DOHH2 (cell line): ENCODE results near the gene C3.
A peak's percentile ranks its signal among the peaks of the same experiment; 100 is the strongest.

Source experiments
- H3F3A ChIP-seq: fragments of 200-600 bp; sonication (generic), shearing (Covaris generic); 2 replicates; pipeline ENCODE4 v1.6.0; 2016; ENCODE audit warnings: antibody characterized with exemption, mild to moderate bottlenecking; ENCODE audit not compliant: control insufficient read depth, insufficient read depth
- H3K27ac ChIP-seq: fragments of 200-600 bp; sonication (generic); 2 replicates; pipeline ENCODE4 v1.5.1; 2014; ENCODE audit warnings: low read depth, mild to moderate bottlenecking, low read length, moderate library complexity
- H3K27me3 ChIP-seq: fragments of 200-600 bp; sonication (generic); 2 replicates; pipeline ENCODE4 v1.6.1; 2014; ENCODE audit warnings: mild to moderate bottlenecking, low read length, mixed read lengths; ENCODE audit not compliant: control insufficient read depth
- H3K36me3 ChIP-seq: fragments of 200-600 bp; sonication (generic); 2 replicates; pipeline ENCODE4 v1.6.1; 2014; ENCODE audit warnings: mild to moderate bottlenecking, low read length, moderate library complexity, mixed read lengths; ENCODE audit not compliant: control insufficient read depth
- H3K4me1 ChIP-seq: fragments of 200-600 bp; sonication (generic); 2 replicates; pipeline ENCODE4 v1.6.1; 2014; ENCODE audit warnings: mild to moderate bottlenecking, low read length, mixed read lengths; ENCODE audit not compliant: control insufficient read depth
- H3K4me2 ChIP-seq: fragments of 200-600 bp; sonication (generic); 2 replicates; pipeline ENCODE4 v1.6.0; 2014; ENCODE audit warnings: mild to moderate bottlenecking, low read length, moderate library complexity
- H3K4me3 ChIP-seq: fragments of 200-600 bp; sonication (generic); 2 replicates; pipeline ENCODE4 v1.5.1; 2014; ENCODE audit warnings: mild to moderate bottlenecking, low read length, mixed read lengths
- H3K79me2 ChIP-seq: fragments of 200-600 bp; sonication (generic); 2 replicates; pipeline ENCODE4 v1.6.1; 2014; ENCODE audit warnings: mild to moderate bottlenecking, low read length, mixed read lengths; ENCODE audit not compliant: control insufficient read depth
- H3K9me2 ChIP-seq: fragments of 200-600 bp; sonication (generic); replicated peaks from 2 replicates; pipeline ENCODE4 v1.6.1; 2014; ENCODE audit warnings: mild to moderate bottlenecking, low read length, mixed read lengths; ENCODE audit not compliant: control insufficient read depth
- H3K9me3 ChIP-seq: fragments of 200-600 bp; sonication (generic); 2 replicates; pipeline ENCODE4 v1.6.1; 2014; ENCODE audit warnings: antibody characterized with exemption, low read length, mixed read lengths; ENCODE audit not compliant: control insufficient read depth, insufficient read depth
- H4K20me1 ChIP-seq: fragments of 200-600 bp; sonication (generic); 2 replicates; pipeline ENCODE4 v1.6.0; 2014; ENCODE audit warnings: low read depth, mild to moderate bottlenecking, antibody characterized with exemption, low read length, moderate library complexity; ENCODE audit not compliant: control insufficient read depth, insufficient read depth
- CTCF ChIP-seq: fragments of 200-600 bp; sonication (generic); IDR thresholded peaks from one replicate; pipeline ENCODE4 v1.5.1; 2014; ENCODE audit warnings: antibody characterized with exemption, mild to moderate bottlenecking, low read depth, low read length; ENCODE audit not compliant: poor library complexity, severe bottlenecking
- EZH2phosphoT487 ChIP-seq: fragments of 200-600 bp; sonication (generic); IDR thresholded peaks from 2 replicates; pipeline ENCODE4 v1.6.1; 2017; ENCODE audit warnings: borderline replicate concordance, mild to moderate bottlenecking, antibody characterized with exemption, low read length, moderate library complexity, mixed read lengths

C3 gene

GRCh38 chr19:6743066-6743465 lies 22.6 kb upstream of the C3 start:
- Histone ChIP-seq H3K9me2 (no peaks in the 10 kb centered on the region), H3K27ac (no peak overlapping the region), H4K20me1 (0 out of 2 replicates have a peak, but pooled peaks cover 3% of the 10 kb centered on the region), H3K9me3 (no peaks in the 10 kb centered on the region), H3K36me3 (0 out of 2 replicates have a peak, but pooled peaks cover 7% of the 10 kb centered on the region), H3K4me2 (no peak overlapping the region), H3K27me3 (no peaks in the 10 kb centered on the region), H3K4me1 (peaks cover 34% of the 10 kb centered on the region), H3K79me2 (no peaks in the 10 kb centered on the region), H3F3A (peaks cover 16% of the 10 kb centered on the region), H3K4me3 (no peak overlapping the region)
- TF ChIP-seq CTCF (no peak), EZH2phosphoT487 (no peak)

DNA sequence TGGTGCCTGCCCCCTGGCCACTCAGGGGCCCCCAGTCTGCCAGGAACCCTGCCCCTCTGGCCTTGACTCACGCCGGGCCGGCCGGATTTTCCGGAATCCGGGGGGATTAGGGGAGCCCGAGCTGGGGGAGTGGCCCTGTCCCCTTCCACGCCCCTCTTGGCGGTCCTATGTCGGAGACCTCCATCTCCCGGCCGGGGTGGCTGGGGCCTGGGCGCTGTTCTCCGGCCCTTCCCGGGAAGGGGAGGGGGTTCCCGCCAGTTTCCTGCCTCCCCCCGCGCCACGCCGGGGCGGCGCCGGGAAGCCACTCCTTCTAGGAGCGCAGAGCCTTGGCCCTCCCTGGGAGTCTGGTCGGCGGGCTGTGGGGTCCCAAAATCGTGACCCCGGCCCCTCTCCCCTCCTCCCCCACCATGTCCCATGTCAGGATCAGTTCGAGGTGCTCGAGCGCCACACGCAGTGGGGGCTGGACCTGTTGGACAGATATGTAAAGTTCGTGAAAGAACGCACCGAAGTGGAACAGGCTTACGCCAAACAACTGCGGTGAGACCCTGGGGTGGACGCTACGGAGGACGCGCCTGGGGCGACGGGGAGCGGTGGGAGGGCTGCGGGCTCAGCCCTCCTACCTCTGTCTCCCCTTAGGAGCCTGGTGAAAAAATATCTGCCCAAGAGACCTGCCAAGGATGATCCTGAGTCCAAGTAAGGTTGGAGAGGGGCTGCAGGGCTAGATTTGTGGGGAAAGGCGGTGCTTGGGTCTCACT lies 20.3 kb upstream of the C3 start:
- no peaks in the 10 kb centered on the region for H3K9me3 ChIP-seq
- H3K4me2 ChIP-seq = peak overlapping the region; percentile 96
- peak overlapping the region; percentile 90 for H3K4me3 ChIP-seq
- H3K36me3 ChIP-seq = 0 out of 2 replicates have a peak, but pooled peaks cover 2% of the 10 kb centered on the region
- peaks cover 18% of the 10 kb centered on the region for H3F3A ChIP-seq
- peak overlapping the region; percentile 50 for H3K27ac ChIP-seq
- no peak for TF ChIP-seq EZH2phosphoT487
- no peak for TF ChIP-seq CTCF
- H3K27me3 ChIP-seq = no peaks in the 10 kb centered on the region
- H4K20me1 ChIP-seq = 0 out of 2 replicates have a peak, but pooled peaks cover 3% of the 10 kb centered on the region
- H3K4me1 ChIP-seq = peaks cover 48% of the 10 kb centered on the region
- no peaks in the 10 kb centered on the region for H3K9me2 ChIP-seq
- H3K79me2 ChIP-seq = peaks cover 9% of the 10 kb centered on the region

DNA sequence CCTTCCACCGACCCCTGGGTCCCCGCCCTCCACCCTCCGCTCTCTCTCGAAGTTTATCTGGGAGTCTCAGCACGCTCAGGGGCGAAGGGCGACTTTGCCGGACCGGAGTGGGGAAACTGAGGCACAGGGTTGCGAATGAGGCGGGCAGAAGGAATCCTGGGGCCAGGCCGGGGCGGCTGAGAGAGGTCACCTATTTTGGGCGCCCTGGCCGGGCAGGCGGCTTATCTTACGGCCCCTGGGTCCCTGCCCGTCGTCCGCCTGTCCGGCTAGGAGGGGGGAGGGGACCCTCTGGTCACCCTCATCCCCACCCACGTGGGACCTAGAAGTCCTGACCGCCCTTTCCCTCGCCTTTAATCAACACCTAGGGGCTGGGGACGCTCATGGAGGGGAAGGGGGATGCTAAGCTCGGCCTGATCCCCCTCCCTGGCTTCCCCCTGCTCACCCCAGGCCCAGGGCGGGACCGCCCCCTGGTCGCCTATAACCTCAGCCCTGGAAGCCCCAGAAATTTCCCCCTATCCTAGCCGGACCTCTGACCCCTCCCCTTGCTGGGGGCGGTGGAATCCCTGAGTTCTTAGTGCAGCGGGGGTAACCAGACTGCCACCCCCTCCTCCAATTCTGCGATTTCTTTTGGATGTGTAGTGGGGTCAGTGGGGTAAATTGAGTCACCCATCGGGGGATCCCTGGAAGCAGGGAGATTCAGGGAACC lies 19.6 kb upstream of the C3 start:
- Histone ChIP-seq H3K27ac (peak overlapping the region; percentile 50), H3K36me3 (no peaks in the 10 kb centered on the region), H3K4me1 (peaks cover 53% of the 10 kb centered on the region), H3K9me2 (no peaks in the 10 kb centered on the region), H3K9me3 (no peaks in the 10 kb centered on the region), H3F3A (peaks cover 18% of the 10 kb centered on the region), H3K79me2 (peaks cover 12% of the 10 kb centered on the region), H3K4me3 (peak overlapping the region; percentile 90), H4K20me1 (0 out of 2 replicates have a peak, but pooled peaks cover 3% of the 10 kb centered on the region), H3K27me3 (no peaks in the 10 kb centered on the region), H3K4me2 (peak overlapping the region; percentile 96)
- TF ChIP-seq EZH2phosphoT487 = no peak
- TF ChIP-seq CTCF = no peak
